Measurements from ENCODE around the gene SCCPDH.
"Not testable (repeated sequence)": the region's sequence is repeated elsewhere in the genome, so short reads cannot be mapped to it uniquely, and the experiment has no call there.

SCCPDH gene

GRCh38 chr1:246801241-246802020 lies 77.2 kb downstream of the SCCPDH start:
- H3K4me3 ChIP-seq (ENCODE audit: low read depth, low read length) = no peak overlapping the region
- TF ChIP-seq, protein P1, sequence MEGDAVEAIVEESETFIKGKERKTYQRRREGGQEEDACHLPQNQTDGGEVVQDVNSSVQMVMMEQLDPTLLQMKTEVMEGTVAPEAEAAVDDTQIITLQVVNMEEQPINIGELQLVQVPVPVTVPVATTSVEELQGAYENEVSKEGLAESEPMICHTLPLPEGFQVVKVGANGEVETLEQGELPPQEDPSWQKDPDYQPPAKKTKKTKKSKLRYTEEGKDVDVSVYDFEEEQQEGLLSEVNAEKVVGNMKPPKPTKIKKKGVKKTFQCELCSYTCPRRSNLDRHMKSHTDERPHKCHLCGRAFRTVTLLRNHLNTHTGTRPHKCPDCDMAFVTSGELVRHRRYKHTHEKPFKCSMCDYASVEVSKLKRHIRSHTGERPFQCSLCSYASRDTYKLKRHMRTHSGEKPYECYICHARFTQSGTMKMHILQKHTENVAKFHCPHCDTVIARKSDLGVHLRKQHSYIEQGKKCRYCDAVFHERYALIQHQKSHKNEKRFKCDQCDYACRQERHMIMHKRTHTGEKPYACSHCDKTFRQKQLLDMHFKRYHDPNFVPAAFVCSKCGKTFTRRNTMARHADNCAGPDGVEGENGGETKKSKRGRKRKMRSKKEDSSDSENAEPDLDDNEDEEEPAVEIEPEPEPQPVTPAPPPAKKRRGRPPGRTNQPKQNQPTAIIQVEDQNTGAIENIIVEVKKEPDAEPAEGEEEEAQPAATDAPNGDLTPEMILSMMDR (IDR thresholded peaks at IDR 0.05; ENCODE audit: low read depth, low read length, missing control alignments) = no peak
- DNase-seq (ENCODE audit: low read depth) = no peak

DNA sequence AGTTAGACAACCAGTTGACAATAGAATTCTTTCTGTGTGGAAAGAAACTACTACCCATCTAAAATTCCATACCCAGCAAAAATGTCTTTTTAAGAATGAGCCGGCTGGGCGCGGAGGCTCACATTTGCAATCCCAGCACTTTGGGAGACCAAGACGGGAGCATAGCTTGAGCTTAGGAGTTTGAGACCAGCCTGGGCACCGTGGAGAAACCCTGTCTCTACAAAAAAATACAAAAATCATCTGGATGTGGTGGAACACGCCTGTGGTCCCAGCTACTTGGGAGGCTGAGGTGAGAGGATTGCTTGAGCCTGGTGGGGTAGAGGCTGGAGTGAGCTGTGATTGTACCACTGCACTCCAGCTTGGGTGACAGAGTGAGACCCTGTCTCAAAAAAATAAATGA lies 79.2 kb downstream of the SCCPDH start:
- TF ChIP-seq, protein P1 (IDR thresholded peaks at IDR 0.05; ENCODE audit: low read depth, low read length, missing control alignments) = no peak
- H3K4me3 ChIP-seq (ENCODE audit: low read depth, low read length) = no peak overlapping the region
- DNase-seq (ENCODE audit: low read depth) = no peak

- H3K4me3 ChIP-seq (ENCODE audit: low read depth, low read length) = no peak overlapping the region
- TF ChIP-seq, protein P1 (IDR thresholded peaks at IDR 0.05; ENCODE audit: low read depth, low read length, missing control alignments) = no peak
- DNase-seq (ENCODE audit: low read depth) = no peak
Measured at GRCh38 chr1:246803883-246804282, 79.7 kb downstream of the SCCPDH start.

DNA sequence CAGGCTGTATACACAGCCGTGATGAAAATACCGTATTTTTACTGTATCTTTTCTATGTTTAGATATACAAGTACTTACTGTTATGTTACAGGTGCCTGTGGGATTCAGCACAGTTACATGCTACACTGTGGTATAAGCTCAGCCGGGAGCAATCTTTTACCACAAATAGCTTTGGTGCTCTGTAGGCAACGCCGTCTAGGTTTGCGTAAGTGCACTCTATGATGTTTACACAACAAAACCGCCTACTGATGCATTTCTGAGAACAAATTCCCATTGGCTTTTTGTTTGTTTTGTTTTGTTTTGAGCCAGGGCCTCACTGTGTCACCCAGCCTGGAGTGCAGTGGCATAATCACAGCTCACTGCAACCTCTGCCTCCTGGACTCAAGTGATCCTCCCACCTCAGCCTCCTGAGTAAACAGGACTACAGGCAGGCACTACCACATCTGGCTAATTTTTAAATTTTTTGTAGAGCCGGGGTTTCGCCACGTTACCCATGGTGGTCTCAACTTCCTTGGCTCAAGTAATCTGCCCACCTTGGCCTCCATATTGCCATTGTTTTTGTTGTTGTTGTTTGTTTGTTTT lies 81.0 kb downstream of the SCCPDH start:
- no peak overlapping the region for H3K4me3 ChIP-seq (ENCODE audit: low read depth, low read length)
- no peak for DNase-seq (ENCODE audit: low read depth)
- TF ChIP-seq, protein P1 (IDR thresholded peaks at IDR 0.05; ENCODE audit: low read depth, low read length, missing control alignments) = no peak

DNA sequence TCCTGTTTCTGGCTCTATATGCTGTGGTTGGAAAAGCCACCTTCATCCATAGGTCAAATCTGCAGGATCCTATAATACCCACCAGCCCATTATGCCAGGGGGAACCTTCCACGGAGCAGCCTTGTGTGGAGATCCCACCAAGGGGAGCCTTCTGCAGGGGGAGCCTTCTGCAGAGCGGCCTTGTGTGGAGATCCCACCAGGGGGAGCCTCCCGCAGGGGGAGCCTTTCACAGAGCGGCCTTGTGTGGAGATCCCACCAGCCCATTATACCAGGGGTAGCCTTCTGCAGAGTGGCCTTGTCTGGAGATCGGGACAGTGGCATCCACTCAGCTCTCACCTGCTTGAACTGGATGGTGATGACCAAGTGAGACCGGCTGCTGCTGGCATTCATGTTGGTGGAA lies 85.3 kb downstream of the SCCPDH start:
- no peak overlapping the region for H3K4me3 ChIP-seq (ENCODE audit: low read depth, low read length)
- DNase-seq (ENCODE audit: low read depth) = no peak
- TF ChIP-seq, protein P1 (IDR thresholded peaks at IDR 0.05; ENCODE audit: low read depth, low read length, missing control alignments) = no peak

DNA sequence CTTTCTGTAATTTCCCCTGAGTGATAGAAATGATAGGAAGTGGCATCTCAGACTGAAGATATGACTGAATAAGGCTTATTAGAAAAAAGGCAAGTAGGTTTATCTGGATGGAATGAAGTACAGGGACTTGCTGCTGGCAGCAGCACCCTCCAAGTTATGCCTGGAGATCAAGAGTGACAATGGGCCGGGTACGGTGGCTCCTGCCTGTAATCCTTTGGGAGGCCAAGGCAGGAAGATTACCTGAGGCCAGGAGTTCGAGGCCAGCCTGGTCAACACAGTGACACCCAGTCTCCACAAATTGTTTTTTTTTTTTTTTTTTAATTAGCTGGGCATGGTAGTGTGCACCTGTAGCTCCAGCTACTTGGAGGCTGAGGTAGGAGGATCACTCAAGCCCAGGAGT lies 87.8 kb downstream of the SCCPDH start:
- DNase-seq (ENCODE audit: low read depth) = no peak
- TF ChIP-seq, protein P1 (IDR thresholded peaks at IDR 0.05; ENCODE audit: low read depth, low read length, missing control alignments) = no peak
- H3K4me3 ChIP-seq (ENCODE audit: low read depth, low read length) = no peak overlapping the region

DNA sequence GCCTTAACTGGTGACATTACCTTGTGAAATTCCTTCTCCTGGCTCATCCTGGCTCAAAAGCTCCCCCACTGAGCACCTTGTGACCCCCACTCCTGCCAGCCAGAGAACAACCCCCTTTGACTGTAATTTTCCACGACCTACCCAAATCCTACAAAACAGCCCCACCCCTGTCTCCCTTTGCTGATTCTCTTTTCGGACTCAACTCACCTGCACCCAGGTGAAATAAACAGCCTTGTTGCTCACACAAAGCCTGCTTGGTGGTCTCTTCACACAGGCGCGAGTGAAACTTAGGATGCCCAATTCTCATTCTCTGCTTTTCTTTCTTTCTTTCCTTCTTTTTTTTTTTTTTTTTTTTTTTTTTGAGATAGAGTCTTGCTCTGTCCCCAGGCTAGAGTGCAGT lies 89.1 kb downstream of the SCCPDH start:
- DNase-seq (ENCODE audit: low read depth); H3K4me3 ChIP-seq (ENCODE audit: low read depth, low read length): not testable (repeated sequence)

All from GM12864 (cell line).